Liver (tissue), 2 donors: ENCODE results near the gene TSSC4.

Experiments
- CTCF ChIP-seq: fragments of 150-350 bp; IDR thresholded peaks from 2 replicates; pipeline ENCODE4 v1.5.1; 2017; ENCODE audit warnings: improper control_type of control experiment, low read depth, low read length; ENCODE audit not compliant: missing input control
- MAX ChIP-seq: IDR thresholded peaks from 2 replicates; pipeline ENCODE4 v1.6.1; 2016; ENCODE audit warnings: antibody characterized with exemption
- donor health status: healthy.

GRCh38 chr11:2413742-2414579, 13.4 kb downstream of the TSSC4 start:
- no peak for TF ChIP-seq CTCF
- TF ChIP-seq MAX = no peak
